ENCODE data around the gene ATPAF1. TPM values are rescaled to one million over a fixed set of nuclear protein-coding genes. Genes with fewer than 3 reads are reported as not detected.
A peak's percentile ranks its signal among the peaks of the same experiment; 100 is the strongest.

The ATPAF1 gene
- total RNA-seq = 10 to 100 TPM; 56.1 to 84.2 TPM
- 70.7 TPM for polyA plus RNA-seq (2013, experiment 1 of 2)
- 67.8 TPM for polyA plus RNA-seq (2013, experiment 2 of 2)
- long read RNA-seq, experiment 1, full-length matches to known transcripts = 31 of 62 reads
- long read RNA-seq, experiment 1, partial matches to known transcripts = 9 of 62 reads
- long read RNA-seq, experiment 1, other reads (novel, unspliced or antisense) = 22 of 62 reads
- long read RNA-seq, experiment 2, full-length matches to known transcripts = 220 of 254 reads
- long read RNA-seq, experiment 2, partial matches to known transcripts = 12 of 254 reads
- long read RNA-seq, experiment 2, other reads (novel, unspliced or antisense) = 22 of 254 reads
- long read RNA-seq, experiment 3, full-length matches to known transcripts = 5 of 10 reads
- long read RNA-seq, experiment 3, partial matches to known transcripts = 2 of 10 reads
- long read RNA-seq, experiment 3, other reads (novel, unspliced or antisense) = 3 of 10 reads
- long read RNA-seq, experiment 4, partial matches to known transcripts = 2 of 7 reads
- long read RNA-seq, experiment 4, other reads (novel, unspliced or antisense) = 5 of 7 reads

- peak within 1 kb of the TSS; percentile 46 for H3K9ac ChIP-seq (ENCODE audit: extremely low read depth, low read length, poor library complexity, severe bottlenecking)
- peak within 1 kb of the TSS; percentile 67 for H3K27ac Mint-ChIP-seq
- peaks cover 24% of the 10 kb centered on the region for H3K36me3 Mint-ChIP-seq (ENCODE audit: low read depth)
- no peaks in the 10 kb centered on the region for H3K27me3 ChIP-seq (ENCODE audit: control insufficient read depth, insufficient read depth, low read length, poor library complexity, severe bottlenecking)
- H3K4me1 ChIP-seq (ENCODE audit: control insufficient read depth, insufficient read depth, low read length) = peaks cover 5% of the 10 kb centered on the region
- H3K36me3 ChIP-seq (ENCODE audit: control insufficient read depth, insufficient read depth, low read length) = peaks cover 19% of the 10 kb centered on the region
- peak; percentile 92 for DNase-seq
- 4 to 13% methylated on average over 25 to 96 of the region's 96 CpGs for WGBS, 2 experiments (ENCODE audit: insufficient coverage in 1 of 2, insufficient read length in 1 of 2)
- H3K4me1 Mint-ChIP-seq = peaks cover 28% of the 10 kb centered on the region
- no peaks in the 10 kb centered on the region for H3K9me3 ChIP-seq (ENCODE audit: control insufficient read depth, low read length)
- peak within 1 kb of the TSS; percentile 18 for H3K27ac ChIP-seq (ENCODE audit: low read depth, low read length)
- no peak for TF ChIP-seq CTCF (conservative IDR thresholded peaks at IDR 0.05)
- H3K27me3 Mint-ChIP-seq (ENCODE audit: insufficient read depth) = no peaks in the 10 kb centered on the region
- H3K4me3 ChIP-seq (ENCODE audit: low read length) = peak within 1 kb of the TSS; percentile 85
- H3K9me3 Mint-ChIP-seq = peaks cover 2% of the 10 kb centered on the region
- H3K4me3 Mint-ChIP-seq = no peak within 1 kb of the TSS
Observed at GRCh38 chr1:46667782-46668760, at the start of gene ATPAF1. ATPAF1 (minus strand) TSS chr1:46668364; CDS start chr1:46668322, 42 bp downstream.

- Mint-ChIP-seq H3K27ac (peak overlapping the region; percentile 90), H3K36me3 (ENCODE audit: low read depth) (peaks cover 35% of the 10 kb centered on the region), H3K9me3 (no peaks in the 10 kb centered on the region), H3K4me3 (peak overlapping the region; percentile 85), H3K27me3 (ENCODE audit: insufficient read depth) (no peaks in the 10 kb centered on the region), H3K4me1 (peaks cover 45% of the 10 kb centered on the region)
- DNase-seq = no peak
- H3K27ac ChIP-seq (ENCODE audit: low read depth, low read length) = no peak overlapping the region
- peak overlapping the region; percentile 94 for H3K4me3 ChIP-seq (ENCODE audit: low read length)
- H3K36me3 ChIP-seq (ENCODE audit: control insufficient read depth, insufficient read depth, low read length) = peaks cover 32% of the 10 kb centered on the region
- no peaks in the 10 kb centered on the region for H3K9me3 ChIP-seq (ENCODE audit: control insufficient read depth, low read length)
- H3K27me3 ChIP-seq (ENCODE audit: control insufficient read depth, insufficient read depth, low read length, poor library complexity, severe bottlenecking) = no peaks in the 10 kb centered on the region
- WGBS, 2 experiments (ENCODE audit: insufficient coverage in 1 of 2, insufficient read length in 1 of 2) = 77 to 88% methylated on average over 3 to 9 of the region's 9 CpGs
- TF ChIP-seq CTCF (conservative IDR thresholded peaks at IDR 0.05) = no peak
- H3K4me1 ChIP-seq (ENCODE audit: control insufficient read depth, insufficient read depth, low read length) = peaks cover 11% of the 10 kb centered on the region
- peak overlapping the region; percentile 71 for H3K9ac ChIP-seq (ENCODE audit: extremely low read depth, low read length, poor library complexity, severe bottlenecking)
Observed at GRCh38 chr1:46717654-46718053, 49.5 kb upstream of the ATPAF1 start.

- no peak overlapping the region for H3K4me3 Mint-ChIP-seq
- Histone ChIP-seq H3K9me3 (ENCODE audit: control insufficient read depth, low read length) (no peaks in the 10 kb centered on the region), H3K4me1 (ENCODE audit: control insufficient read depth, insufficient read depth, low read length) (peaks cover 6% of the 10 kb centered on the region), H3K36me3 (ENCODE audit: control insufficient read depth, insufficient read depth, low read length) (peaks cover 57% of the 10 kb centered on the region), H3K9ac (ENCODE audit: extremely low read depth, low read length, poor library complexity, severe bottlenecking) (no peak overlapping the region), H3K27ac (ENCODE audit: low read depth, low read length) (no peak overlapping the region), H3K27me3 (ENCODE audit: control insufficient read depth, insufficient read depth, low read length, poor library complexity, severe bottlenecking) (no peaks in the 10 kb centered on the region), H3K4me3 (ENCODE audit: low read length) (peak overlapping the region; percentile 7)
- peak overlapping the region; percentile 56 for H3K27ac Mint-ChIP-seq
- no peak for DNase-seq
- H3K4me1 Mint-ChIP-seq = peaks cover 35% of the 10 kb centered on the region
- 92 to 100% methylated on average over 1 to 3 of the region's 3 CpGs for WGBS, 2 experiments (ENCODE audit: insufficient coverage in 1 of 2, insufficient read length in 1 of 2)
- H3K9me3 Mint-ChIP-seq = no peaks in the 10 kb centered on the region
- H3K36me3 Mint-ChIP-seq (ENCODE audit: low read depth) = peaks cover 54% of the 10 kb centered on the region
- TF ChIP-seq CTCF (conservative IDR thresholded peaks at IDR 0.05) = no peak
- no peaks in the 10 kb centered on the region for H3K27me3 Mint-ChIP-seq (ENCODE audit: insufficient read depth)
Observed at GRCh38 chr1:46714976-46715375, 46.8 kb upstream of the ATPAF1 start.
